ENCODE results near the gene ALS2. TPM values are rescaled to one million over a fixed set of nuclear protein-coding genes. Genes with fewer than 3 reads are reported as not detected.
"Not testable (repeated sequence)": the region's sequence is repeated elsewhere in the genome, so short reads cannot be mapped to it uniquely, and the experiment has no call there.

The ALS2 gene
- total RNA-seq, 1 donor from 2014 or later = 22.9 TPM

- DNase-seq = no peak
Observed at GRCh38 chr2:201793631-201794030, 12.9 kb upstream of the ALS2 start.

GRCh38 chr2:201790989-201791388 lies 10.3 kb upstream of the ALS2 start:
- no peak for DNase-seq

- no peak for DNase-seq
Observed at GRCh38 chr2:201790291-201790690, 9.6 kb upstream of the ALS2 start.

DNA sequence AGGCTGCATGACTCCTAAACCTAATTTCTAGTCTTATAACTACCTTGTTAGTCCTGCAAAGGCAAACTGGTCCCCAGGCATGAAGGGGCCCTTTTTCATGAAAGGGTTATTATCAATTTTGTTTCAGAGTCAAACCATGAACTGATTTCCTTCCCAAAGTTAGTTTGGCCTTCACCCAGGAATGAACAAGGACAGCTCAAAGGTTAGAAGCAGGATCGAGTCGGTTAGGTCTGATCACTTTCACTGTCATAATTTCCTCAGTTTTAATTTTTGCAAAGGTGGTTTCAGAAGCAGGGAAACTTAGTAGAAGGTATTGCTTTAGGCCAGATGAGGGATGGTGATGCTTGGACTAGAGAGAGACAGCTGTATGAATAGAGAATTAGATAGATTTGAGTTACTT lies 8.7 kb upstream of the ALS2 start:
- DNase-seq = no peak

- no peak for DNase-seq
Observed at GRCh38 chr2:201788371-201788770, 7.6 kb upstream of the ALS2 start.

- DNase-seq = no peak
Observed at GRCh38 chr2:201786471-201786870, 5.7 kb upstream of the ALS2 start.

DNA sequence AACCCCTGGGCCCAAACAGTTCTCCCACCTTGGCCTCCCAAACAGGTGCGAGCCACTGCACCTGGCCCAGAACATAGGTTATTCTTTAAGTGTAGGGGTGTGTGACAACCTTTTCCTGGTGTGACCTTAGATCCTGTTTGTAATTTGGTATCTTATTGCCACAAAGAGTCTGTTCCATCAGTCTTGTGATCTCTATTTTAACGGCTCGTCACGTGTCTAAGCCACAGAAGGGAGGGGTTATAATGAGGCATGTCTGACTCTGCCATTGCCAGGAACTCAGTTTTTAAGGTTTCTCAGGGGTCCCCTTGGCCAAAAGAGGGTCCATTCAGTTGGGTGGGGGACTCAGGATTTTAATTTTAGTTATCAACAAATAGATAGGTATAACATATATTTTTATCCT lies 4.4 kb upstream of the ALS2 start:
- no peak for DNase-seq

- no peak for DNase-seq
Observed at GRCh38 chr2:201784563-201784962, 3.8 kb upstream of the ALS2 start.

DNA sequence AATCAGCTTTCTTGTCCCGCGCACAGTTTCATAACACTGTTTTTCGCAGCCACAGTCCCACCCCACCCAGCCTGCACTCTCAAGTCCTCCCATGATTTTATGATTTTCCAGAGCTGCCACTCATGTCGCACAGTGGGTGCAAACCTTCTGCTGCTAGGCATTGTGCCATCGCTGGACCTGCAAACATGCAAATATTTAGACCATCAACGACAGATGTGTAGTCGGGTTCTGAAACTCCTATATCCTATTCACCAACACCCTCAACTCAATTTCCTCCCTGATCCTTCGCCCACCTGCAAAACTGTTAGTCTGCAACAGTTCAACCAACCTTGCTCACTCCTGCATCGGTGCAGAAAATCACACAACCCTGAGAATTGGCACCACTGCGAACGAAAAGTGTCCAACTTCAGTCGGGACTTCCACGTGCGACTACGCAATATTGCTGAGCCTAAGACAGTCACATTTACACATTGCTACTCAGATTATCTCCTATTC lies 871 bp upstream of the ALS2 start:
- peak; percentile 41 for DNase-seq

DNA sequence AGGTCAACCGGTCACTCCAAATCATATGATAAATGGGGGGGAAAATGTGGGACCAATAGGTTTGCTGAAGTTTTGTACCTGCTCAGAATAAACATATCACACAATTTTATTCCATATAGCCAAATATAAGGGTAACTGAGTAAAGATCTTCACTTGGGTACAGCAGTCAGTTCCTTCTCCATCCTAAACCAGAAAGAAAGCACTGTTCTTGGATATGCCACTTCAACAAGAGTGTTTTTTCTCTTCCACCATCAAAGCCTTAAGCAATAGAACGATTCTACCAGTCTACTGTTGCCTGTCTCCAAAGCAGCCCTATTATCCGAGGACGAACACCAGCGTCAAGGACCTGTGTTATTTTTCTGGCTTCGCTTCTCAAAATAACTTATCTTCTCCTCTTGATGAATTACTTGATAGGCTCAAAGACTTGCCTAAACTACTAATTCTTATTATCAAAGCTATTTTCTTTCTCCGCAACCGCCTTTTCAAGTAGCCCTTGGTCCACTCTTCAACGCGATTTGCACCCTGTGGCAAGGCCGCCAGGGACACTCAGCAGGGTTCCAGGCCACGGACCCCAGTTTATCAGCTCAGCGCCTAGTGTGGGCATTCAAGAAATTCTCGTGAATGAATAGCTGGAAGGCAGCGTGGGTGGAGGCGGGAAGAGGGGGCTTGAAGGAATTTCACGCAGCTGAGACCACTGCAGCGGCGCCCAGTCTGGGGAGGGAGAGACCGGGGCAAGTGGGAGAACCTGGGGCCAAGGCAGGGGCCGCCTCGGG lies 646 bp downstream of the ALS2 start:
- no peak for DNase-seq

- no peak for DNase-seq
Observed at GRCh38 chr2:201777869-201778268, 2.9 kb downstream of the ALS2 start.

- no peak for DNase-seq
Observed at GRCh38 chr2:201777043-201777442, 3.7 kb downstream of the ALS2 start.

DNA sequence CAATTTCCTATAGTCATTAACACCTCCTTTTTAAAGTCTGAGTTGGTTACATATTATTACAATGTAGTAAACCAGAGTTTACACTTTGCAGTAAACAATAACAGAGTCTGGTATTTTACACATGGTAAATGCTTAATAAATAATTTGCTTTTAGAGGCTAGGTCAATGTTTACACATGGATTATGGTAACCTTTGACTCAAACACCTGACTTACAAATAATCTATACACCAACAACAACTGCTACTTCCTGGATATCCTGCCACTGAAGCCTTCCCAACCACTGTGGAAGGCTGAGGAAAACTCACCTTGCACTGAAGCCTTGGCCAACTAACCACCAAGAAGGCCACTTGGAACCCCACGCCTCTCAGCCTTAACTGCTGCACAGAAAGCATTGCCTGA lies 5.4 kb downstream of the ALS2 start:
- no peak for DNase-seq

- no peak for DNase-seq
Observed at GRCh38 chr2:201774546-201774945, 6.2 kb downstream of the ALS2 start.

GRCh38 chr2:201773990-201774389 lies 6.7 kb downstream of the ALS2 start:
- no peak for DNase-seq

GRCh38 chr2:201769666-201770373 lies 10.9 kb downstream of the ALS2 start:
- no peak for DNase-seq

DNA sequence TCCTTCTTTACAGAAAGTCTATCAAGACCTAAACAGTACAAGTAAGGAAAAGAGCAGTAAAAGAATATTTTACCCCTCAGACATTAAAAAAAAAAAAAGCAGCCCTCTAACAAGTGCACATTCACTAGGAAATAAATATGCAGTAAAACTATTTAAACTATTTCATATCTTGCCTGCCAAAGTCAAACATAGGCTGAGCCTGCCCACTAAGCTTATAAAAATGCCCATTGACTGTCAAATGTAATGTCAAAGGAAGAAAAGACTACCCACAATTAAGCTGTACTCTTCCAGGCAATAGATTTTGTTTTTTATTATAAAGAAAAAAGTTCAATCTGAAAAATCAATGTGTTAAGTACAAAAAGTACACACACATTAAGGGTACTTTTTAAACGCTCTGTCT lies 11.8 kb downstream of the ALS2 start:
- no peak for DNase-seq

DNA sequence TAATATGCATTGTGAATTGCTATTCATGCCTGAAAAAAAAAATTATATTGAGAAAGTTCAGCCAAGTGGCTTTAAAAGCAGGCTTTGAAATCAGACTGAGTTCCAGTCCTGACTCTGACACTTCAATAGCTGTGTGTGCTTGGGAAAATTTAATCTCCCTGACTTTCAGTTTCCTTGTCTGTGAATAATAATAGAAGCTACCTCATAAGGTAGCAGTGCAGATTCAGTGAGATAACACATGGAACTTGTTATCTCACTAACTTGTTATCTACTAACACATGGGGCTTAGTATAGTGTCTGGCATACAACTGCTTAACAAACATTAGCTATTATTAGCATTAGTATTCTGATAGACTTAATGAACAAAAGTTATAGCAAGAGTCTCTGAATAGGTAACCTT lies 14.9 kb downstream of the ALS2 start:
- no peak for DNase-seq

DNA sequence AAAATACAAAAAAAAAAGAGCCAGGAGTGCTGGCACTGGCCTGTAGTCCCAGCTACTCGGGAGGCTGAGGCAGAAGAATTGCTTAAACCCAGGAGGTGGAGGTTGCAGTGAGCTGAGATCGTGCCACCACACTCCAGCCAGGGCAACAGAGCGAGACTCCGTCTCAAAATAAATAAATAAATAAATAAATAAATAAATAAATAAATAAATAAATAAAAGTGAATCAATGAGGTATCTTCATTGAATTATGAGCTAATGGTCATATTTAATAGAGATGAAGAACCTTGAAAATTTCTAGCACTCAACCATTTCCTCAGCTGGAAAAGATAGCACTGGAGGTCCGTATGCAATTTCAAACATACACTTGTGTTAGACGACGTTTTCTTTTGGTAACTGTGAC lies 16.3 kb downstream of the ALS2 start:
- DNase-seq = not testable (repeated sequence)

GRCh38 chr2:201761101-201761500 lies 19.6 kb downstream of the ALS2 start:
- DNase-seq = no peak

- no peak for DNase-seq
Observed at GRCh38 chr2:201759567-201759966, 21.2 kb downstream of the ALS2 start.

GRCh38 chr2:201758873-201759272 lies 21.9 kb downstream of the ALS2 start:
- no peak for DNase-seq

GRCh38 chr2:201758234-201758633 lies 22.5 kb downstream of the ALS2 start:
- no peak for DNase-seq
